Activated CD4-positive, CD25-positive, alpha-beta regulatory T cell (primary cell): ENCODE results near the gene OTUD3.

ENCODE experiments used
- DNase-seq, 4 experiments: peaks; one replicate each; lab custom pipeline; 2025; lab: John Stamatoyannopoulos, UW

Gene OTUD3

GRCh38 chr1:19954059-19954458 lies 71.9 kb downstream of the OTUD3 start:
- DNase-seq = no peak

- no peak for DNase-seq
These were observed 73.5 kb downstream of the OTUD3 start for GRCh38 chr1:19955534-19956170.

- DNase-seq = no peak
These were observed 75.6 kb downstream of the OTUD3 start for GRCh38 chr1:19957779-19958178.

- DNase-seq = no peak
These were observed 78.4 kb downstream of the OTUD3 start for GRCh38 chr1:19960591-19960990.
